Measurements from ENCODE around the gene KRTAP3-3. TPM values are rescaled to one million over a fixed set of nuclear protein-coding genes. Genes with fewer than 3 reads are reported as not detected.

Gene KRTAP3-3
- total and polyA plus RNA-seq, 5 donors, result not detected

Other genes starting within 250 kb of the KRTAP3-3 start
Only the 30 nearest of the 36 such genes appear.
- gene KRT28, start 194.2 kb downstream of the KRTAP3-3 start, total RNA-seq, result not detected
- gene KRT28, start 194.2 kb downstream of the KRTAP3-3 start, polyA plus RNA-seq, result not detected
- 10 to 100 TPM; 65.8 to 79.5 (median 74.0) TPM for gene KRT10, start 171.6 kb downstream of the KRTAP3-3 start, total RNA-seq
- gene KRT10, start 171.6 kb downstream of the KRTAP3-3 start, polyA plus RNA-seq, result 71.8 TPM
- not detected for gene KRT12, start 126.9 kb downstream of the KRTAP3-3 start, total RNA-seq
- not detected for gene KRT12, start 126.9 kb downstream of the KRTAP3-3 start, polyA plus RNA-seq
- not detected for gene KRT20, start 108.9 kb downstream of the KRTAP3-3 start, total RNA-seq
- 0.14 TPM for gene KRT20, start 108.9 kb downstream of the KRTAP3-3 start, polyA plus RNA-seq
- gene KRT23, start 56.5 kb downstream of the KRTAP3-3 start, total RNA-seq, result not detected
- not detected for gene KRT23, start 56.5 kb downstream of the KRTAP3-3 start, polyA plus RNA-seq
- not detected for gene KRT39, start 27.2 kb downstream of the KRTAP3-3 start, total RNA-seq
- not detected for gene KRT39, start 27.2 kb downstream of the KRTAP3-3 start, polyA plus RNA-seq
- gene KRT40, start 9.8 kb downstream of the KRTAP3-3 start, total RNA-seq, result not detected
- gene KRT40, start 9.8 kb downstream of the KRTAP3-3 start, polyA plus RNA-seq, result not detected
- not detected for gene KRTAP3-2, start 5.7 kb upstream of the KRTAP3-3 start, total RNA-seq
- not detected for gene KRTAP3-2, start 5.7 kb upstream of the KRTAP3-3 start, polyA plus RNA-seq
- gene KRTAP3-1, start 15.0 kb upstream of the KRTAP3-3 start, total RNA-seq, result not detected
- gene KRTAP3-1, start 15.0 kb upstream of the KRTAP3-3 start, polyA plus RNA-seq, result not detected
- not detected for gene KRTAP1-5, start 33.0 kb upstream of the KRTAP3-3 start, total RNA-seq
- gene KRTAP1-5, start 33.0 kb upstream of the KRTAP3-3 start, polyA plus RNA-seq, result not detected
- not detected for gene KRTAP1-4, start 36.0 kb upstream of the KRTAP3-3 start, total RNA-seq
- gene KRTAP1-4, start 36.0 kb upstream of the KRTAP3-3 start, polyA plus RNA-seq, result not detected
- not detected for gene KRTAP1-3, start 40.7 kb upstream of the KRTAP3-3 start, total RNA-seq
- gene KRTAP1-3, start 40.7 kb upstream of the KRTAP3-3 start, polyA plus RNA-seq, result not detected
- gene KRTAP1-1, start 47.3 kb upstream of the KRTAP3-3 start, total RNA-seq, result not detected
- not detected for gene KRTAP1-1, start 47.3 kb upstream of the KRTAP3-3 start, polyA plus RNA-seq
- gene KRTAP2-1, start 53.2 kb upstream of the KRTAP3-3 start, total RNA-seq, result not detected
- gene KRTAP2-1, start 53.2 kb upstream of the KRTAP3-3 start, polyA plus RNA-seq, result not detected
- not detected for gene KRTAP2-2, start 61.1 kb upstream of the KRTAP3-3 start, total RNA-seq
- not detected for gene KRTAP2-2, start 61.1 kb upstream of the KRTAP3-3 start, polyA plus RNA-seq
- gene KRTAP2-3, start 66.0 kb upstream of the KRTAP3-3 start, total RNA-seq, result not detected
- gene KRTAP2-3, start 66.0 kb upstream of the KRTAP3-3 start, polyA plus RNA-seq, result not detected
- not detected for gene KRTAP2-4, start 71.7 kb upstream of the KRTAP3-3 start, total RNA-seq
- not detected for gene KRTAP2-4, start 71.7 kb upstream of the KRTAP3-3 start, polyA plus RNA-seq
- gene KRTAP4-7, start 90.0 kb upstream of the KRTAP3-3 start, total RNA-seq, result not detected
- gene KRTAP4-7, start 90.0 kb upstream of the KRTAP3-3 start, polyA plus RNA-seq, result not detected
- not detected for gene KRTAP4-8, start 104.0 kb upstream of the KRTAP3-3 start, total RNA-seq
- gene KRTAP4-8, start 104.0 kb upstream of the KRTAP3-3 start, polyA plus RNA-seq, result not detected
- not detected for gene KRTAP4-16, start 108.0 kb upstream of the KRTAP3-3 start, total RNA-seq
- not detected for gene KRTAP4-16, start 108.0 kb upstream of the KRTAP3-3 start, polyA plus RNA-seq
- gene KRTAP4-9, start 111.2 kb upstream of the KRTAP3-3 start, total RNA-seq, result not detected
- not detected for gene KRTAP4-9, start 111.2 kb upstream of the KRTAP3-3 start, polyA plus RNA-seq
- gene KRTAP4-11, start 124.2 kb upstream of the KRTAP3-3 start, total RNA-seq, result not detected
- gene KRTAP4-11, start 124.2 kb upstream of the KRTAP3-3 start, polyA plus RNA-seq, result not detected
- not detected for gene KRTAP4-12, start 130.0 kb upstream of the KRTAP3-3 start, total RNA-seq
- not detected for gene KRTAP4-12, start 130.0 kb upstream of the KRTAP3-3 start, polyA plus RNA-seq
- not detected for gene KRTAP4-6, start 146.4 kb upstream of the KRTAP3-3 start, total RNA-seq
- not detected for gene KRTAP4-6, start 146.4 kb upstream of the KRTAP3-3 start, polyA plus RNA-seq
- gene KRTAP4-5, start 155.7 kb upstream of the KRTAP3-3 start, total RNA-seq, result not detected
- not detected for gene KRTAP4-5, start 155.7 kb upstream of the KRTAP3-3 start, polyA plus RNA-seq
- not detected for gene KRTAP4-4, start 166.6 kb upstream of the KRTAP3-3 start, total RNA-seq
- not detected for gene KRTAP4-4, start 166.6 kb upstream of the KRTAP3-3 start, polyA plus RNA-seq
- gene KRTAP4-3, start 174.1 kb upstream of the KRTAP3-3 start, total RNA-seq, result not detected
- gene KRTAP4-3, start 174.1 kb upstream of the KRTAP3-3 start, polyA plus RNA-seq, result not detected
- not detected for gene KRTAP4-2, start 184.1 kb upstream of the KRTAP3-3 start, total RNA-seq
- gene KRTAP4-2, start 184.1 kb upstream of the KRTAP3-3 start, polyA plus RNA-seq, result not detected
- gene KRTAP4-1, start 190.7 kb upstream of the KRTAP3-3 start, total RNA-seq, result not detected
- gene KRTAP4-1, start 190.7 kb upstream of the KRTAP3-3 start, polyA plus RNA-seq, result not detected
- not detected for gene KRTAP9-1, start 195.7 kb upstream of the KRTAP3-3 start, total RNA-seq
- gene KRTAP9-1, start 195.7 kb upstream of the KRTAP3-3 start, polyA plus RNA-seq, result not detected